Measurements from ENCODE around the gene ERCC8.
"Not testable (repeated sequence)": the region's sequence is repeated elsewhere in the genome, so short reads cannot be mapped to it uniquely, and the experiment has no call there.

The ERCC8 gene

DNA sequence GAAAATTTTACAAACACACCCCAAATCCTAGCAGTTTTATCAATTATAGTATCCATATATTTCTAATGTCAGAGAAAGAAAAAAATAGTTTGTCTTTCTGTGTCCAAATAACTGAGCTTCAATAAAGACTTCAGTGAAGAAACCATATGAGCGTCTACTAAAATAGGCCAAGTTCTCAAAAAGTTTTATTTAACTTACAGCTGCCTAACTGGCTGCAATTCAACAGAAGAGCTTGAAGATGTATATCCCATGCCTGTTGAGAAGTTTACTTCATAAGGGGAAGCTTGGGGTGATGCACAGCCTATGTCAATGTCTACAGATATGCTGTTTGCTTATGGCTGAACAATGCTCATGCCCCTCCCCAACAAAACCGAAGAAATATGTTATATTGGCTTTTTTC is 57.1 kb downstream of the ERCC8 start:
- TF ChIP-seq, protein P1, sequence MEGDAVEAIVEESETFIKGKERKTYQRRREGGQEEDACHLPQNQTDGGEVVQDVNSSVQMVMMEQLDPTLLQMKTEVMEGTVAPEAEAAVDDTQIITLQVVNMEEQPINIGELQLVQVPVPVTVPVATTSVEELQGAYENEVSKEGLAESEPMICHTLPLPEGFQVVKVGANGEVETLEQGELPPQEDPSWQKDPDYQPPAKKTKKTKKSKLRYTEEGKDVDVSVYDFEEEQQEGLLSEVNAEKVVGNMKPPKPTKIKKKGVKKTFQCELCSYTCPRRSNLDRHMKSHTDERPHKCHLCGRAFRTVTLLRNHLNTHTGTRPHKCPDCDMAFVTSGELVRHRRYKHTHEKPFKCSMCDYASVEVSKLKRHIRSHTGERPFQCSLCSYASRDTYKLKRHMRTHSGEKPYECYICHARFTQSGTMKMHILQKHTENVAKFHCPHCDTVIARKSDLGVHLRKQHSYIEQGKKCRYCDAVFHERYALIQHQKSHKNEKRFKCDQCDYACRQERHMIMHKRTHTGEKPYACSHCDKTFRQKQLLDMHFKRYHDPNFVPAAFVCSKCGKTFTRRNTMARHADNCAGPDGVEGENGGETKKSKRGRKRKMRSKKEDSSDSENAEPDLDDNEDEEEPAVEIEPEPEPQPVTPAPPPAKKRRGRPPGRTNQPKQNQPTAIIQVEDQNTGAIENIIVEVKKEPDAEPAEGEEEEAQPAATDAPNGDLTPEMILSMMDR (IDR thresholded peaks at IDR 0.05; ENCODE audit: control insufficient read depth, extremely low read depth, insufficient read depth), result no peak
- no peak overlapping the region for H3K4me3 ChIP-seq (ENCODE audit: low read depth, low read length)
- DNase-seq (ENCODE audit: low read depth), result no peak

DNA sequence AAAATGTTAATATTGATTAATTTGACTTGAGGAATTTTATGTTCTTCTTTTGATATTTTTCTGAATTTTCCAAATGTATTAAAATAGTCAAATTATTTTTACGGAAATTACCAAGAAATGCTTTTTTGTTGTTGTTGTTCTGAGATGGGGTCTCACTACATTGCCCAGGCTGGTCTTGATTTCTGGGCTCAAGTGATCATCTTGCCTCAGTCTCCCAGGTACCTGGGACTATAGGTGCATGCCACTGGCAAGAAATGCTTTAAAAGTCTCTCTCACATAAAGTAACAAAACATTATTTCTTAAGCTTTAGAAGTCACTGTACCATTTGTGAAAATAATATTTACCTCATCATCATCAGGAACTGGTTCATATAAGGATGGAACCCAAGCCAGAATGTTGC is 57.8 kb downstream of the ERCC8 start:
- H3K4me3 ChIP-seq (ENCODE audit: low read depth, low read length), result no peak overlapping the region
- no peak for DNase-seq (ENCODE audit: low read depth)
- TF ChIP-seq, protein P1 (IDR thresholded peaks at IDR 0.05; ENCODE audit: control insufficient read depth, extremely low read depth, insufficient read depth), result no peak

DNA sequence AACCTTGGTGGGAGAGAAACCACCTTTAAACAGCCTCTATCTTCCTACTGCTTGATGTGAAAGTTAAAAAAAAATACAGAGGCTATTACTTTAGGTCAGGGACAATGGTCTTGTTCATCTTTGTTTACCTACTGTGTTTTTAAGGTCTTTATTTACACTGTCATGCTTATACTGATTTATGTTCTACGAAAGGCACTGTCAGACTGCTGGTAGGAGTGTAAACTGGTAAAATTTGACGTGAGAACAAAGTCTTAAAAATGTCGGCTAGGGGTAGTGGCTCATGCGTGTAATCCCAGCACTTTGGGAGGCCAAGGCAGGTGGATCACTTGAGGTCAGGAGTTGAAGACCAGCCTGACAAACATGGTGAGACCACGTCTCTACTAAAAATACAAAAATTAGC is 58.7 kb downstream of the ERCC8 start:
- no peak overlapping the region for H3K4me3 ChIP-seq (ENCODE audit: low read depth, low read length)
- DNase-seq (ENCODE audit: low read depth), result peak; percentile 50
- TF ChIP-seq, protein P1 (IDR thresholded peaks at IDR 0.05; ENCODE audit: control insufficient read depth, extremely low read depth, insufficient read depth), result no peak

DNA sequence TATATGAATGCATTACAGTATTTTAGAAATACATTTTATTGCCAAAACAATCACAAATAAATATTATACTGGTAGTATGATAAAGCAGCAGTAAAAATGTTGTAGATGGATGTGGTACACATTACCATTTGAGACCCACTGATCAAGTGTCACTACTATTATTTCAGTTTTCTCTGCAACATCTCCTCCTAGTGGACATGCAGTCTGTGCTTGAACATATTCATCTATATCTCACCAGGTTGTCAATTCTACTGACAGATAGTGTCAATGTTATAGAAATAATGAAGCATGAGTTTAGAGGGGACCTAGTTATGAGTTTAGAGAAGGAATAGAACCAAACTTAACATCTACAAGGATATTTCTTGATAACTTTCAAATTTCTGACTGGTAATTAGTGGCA is 61.6 kb downstream of the ERCC8 start:
- no peak for DNase-seq (ENCODE audit: low read depth)
- TF ChIP-seq, protein P1 (IDR thresholded peaks at IDR 0.05; ENCODE audit: control insufficient read depth, extremely low read depth, insufficient read depth), result peak; percentile 71
- H3K4me3 ChIP-seq (ENCODE audit: low read depth, low read length), result no peak overlapping the region

DNA sequence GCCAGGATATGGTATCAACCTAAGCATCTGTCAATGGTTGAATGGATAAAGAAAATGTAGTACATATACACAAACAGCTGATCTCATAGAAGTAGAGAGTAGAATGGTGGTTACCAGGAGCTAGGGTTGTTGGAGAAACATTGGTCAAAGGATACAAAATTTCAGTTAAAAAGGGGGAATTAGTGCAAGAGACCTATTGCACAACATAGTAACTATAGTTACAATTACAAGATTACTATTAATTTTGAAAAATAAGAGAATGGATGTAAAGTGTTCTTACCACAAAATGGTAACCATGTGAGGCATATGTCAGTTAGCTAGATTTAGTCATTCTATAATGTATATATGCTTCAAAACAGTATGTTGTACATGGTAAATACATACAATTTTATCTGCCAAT is 72.0 kb downstream of the ERCC8 start:
- no peak for DNase-seq (ENCODE audit: low read depth)
- no peak overlapping the region for H3K4me3 ChIP-seq (ENCODE audit: low read depth, low read length)
- TF ChIP-seq, protein P1 (IDR thresholded peaks at IDR 0.05; ENCODE audit: control insufficient read depth, extremely low read depth, insufficient read depth), result no peak

DNA sequence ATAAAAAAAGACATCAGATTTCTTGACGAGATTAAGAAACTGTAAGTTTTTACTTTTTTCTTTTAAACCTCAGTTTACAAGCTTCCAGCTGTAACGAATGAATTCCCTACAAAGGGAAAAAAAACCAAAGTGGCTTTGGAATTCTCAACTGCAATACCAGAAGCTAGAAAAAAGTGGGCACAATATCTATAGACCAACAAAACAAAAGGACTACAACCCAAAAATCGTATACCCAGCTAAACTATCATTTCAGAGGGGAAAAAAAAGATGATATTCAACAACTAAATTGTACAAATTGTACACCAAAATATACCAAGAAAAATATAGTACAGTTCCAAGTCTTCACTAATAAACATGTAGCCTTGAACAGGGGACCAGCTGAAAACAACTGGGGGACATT is 74.0 kb downstream of the ERCC8 start:
- DNase-seq (ENCODE audit: low read depth), result no peak
- TF ChIP-seq, protein P1 (IDR thresholded peaks at IDR 0.05; ENCODE audit: control insufficient read depth, extremely low read depth, insufficient read depth), result no peak
- no peak overlapping the region for H3K4me3 ChIP-seq (ENCODE audit: low read depth, low read length)

DNA sequence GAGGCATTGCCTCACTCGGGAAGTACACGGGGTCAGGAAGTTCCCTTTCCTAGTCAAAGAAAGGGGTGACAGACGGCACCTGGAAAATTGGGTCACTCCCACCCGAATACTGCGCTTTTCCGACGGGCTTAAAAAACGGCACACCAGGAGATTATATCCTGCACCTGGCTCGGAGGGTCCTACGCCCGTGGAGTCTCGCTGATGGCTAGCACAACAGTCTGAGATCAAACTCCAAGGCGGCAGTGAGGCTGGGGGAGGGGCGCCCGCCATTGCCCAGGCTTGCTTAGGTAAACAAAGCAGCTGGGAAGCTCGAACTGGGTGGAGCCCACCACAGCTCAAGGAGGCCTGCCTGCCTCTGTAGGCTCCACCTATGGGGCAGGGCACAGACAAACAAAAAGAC is 84.3 kb downstream of the ERCC8 start:
- H3K4me3 ChIP-seq (ENCODE audit: low read depth, low read length); DNase-seq (ENCODE audit: low read depth): not testable (repeated sequence)

DNA sequence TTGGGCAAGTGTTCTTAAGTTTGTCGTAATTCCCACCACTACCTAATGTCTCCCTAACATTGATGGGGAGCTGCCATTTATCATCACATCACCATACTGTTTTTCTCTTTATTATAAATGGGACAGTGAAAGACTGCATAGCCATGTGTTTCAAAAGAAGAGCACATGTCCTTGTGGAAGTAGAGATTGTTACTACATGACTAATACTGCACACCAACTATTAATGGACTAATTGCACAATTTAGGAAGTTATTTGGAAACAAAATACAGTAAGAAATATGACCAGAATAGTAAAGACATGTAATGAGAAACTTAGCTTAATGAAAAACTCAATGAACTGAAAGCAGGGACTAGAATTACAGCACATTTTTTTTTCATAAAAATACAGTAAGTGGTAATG is 88.8 kb downstream of the ERCC8 start:
- TF ChIP-seq, protein P1 (IDR thresholded peaks at IDR 0.05; ENCODE audit: control insufficient read depth, extremely low read depth, insufficient read depth), result no peak
- DNase-seq (ENCODE audit: low read depth), result no peak

More for the DNA sequence above, 88.8 kb downstream of the ERCC8 start:
- no peak overlapping the region for H3K4me3 ChIP-seq (ENCODE audit: low read depth, low read length)
